ENCODE results near the gene EVX1.

Gene EVX1

DNA sequence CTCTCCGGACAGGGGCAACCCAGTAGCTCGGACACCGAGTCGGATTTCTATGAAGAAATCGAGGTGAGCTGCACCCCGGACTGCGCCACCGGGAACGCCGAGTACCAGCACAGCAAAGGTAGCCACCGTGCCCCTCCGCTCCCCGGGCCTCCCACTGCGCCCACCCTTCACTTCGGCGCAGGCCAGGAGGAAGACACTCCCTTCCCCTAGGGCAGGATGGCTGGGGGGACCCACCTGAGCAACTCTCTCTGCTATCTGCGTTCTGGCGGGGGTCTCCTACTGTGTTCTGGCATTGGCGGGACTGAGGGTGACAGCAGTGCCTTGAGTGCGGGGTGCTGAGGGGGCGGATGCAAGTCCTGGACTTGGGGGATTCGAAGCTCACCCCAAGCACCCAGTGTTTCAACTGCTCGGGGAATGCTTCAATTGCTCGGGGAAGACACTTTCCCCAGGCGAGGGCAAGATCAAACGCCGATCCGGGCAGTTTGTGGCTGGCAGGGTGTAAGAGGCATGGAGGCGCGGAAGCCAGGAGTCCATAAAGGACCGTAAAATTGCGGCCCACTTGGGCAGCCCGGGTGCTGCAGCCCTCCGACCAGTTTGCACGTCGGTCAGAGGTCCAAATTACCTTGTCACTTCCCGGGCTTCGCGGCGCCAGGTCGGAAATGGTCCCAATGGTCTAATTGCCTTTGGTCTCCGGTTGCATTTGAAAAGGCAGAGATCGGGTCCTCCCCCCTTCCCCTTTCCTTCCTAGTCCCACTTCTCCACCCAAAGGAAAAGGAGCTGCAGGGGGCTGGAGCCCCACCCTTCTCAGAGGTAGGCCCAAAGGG is 950 bp downstream of the EVX1 start:
- Mint-ChIP-seq H3K27ac (ENCODE audit: low read depth) (no peak overlapping the region), H3K36me3 (ENCODE audit: insufficient read depth) (peaks cover 9% of the 10 kb centered on the region), H3K4me1 (peaks cover 17% of the 10 kb centered on the region), H3K4me3 (peak overlapping the region; percentile 29), H3K27me3 (peaks cover 89% of the 10 kb centered on the region), H3K9me3 (no peaks in the 10 kb centered on the region)
- no peak for ATAC-seq (replicated peaks; ENCODE audit: extremely low read depth, poor library complexity, severe bottlenecking)
- DNase-seq (ENCODE audit: low spot score in 2 of 2) = no peak

DNA sequence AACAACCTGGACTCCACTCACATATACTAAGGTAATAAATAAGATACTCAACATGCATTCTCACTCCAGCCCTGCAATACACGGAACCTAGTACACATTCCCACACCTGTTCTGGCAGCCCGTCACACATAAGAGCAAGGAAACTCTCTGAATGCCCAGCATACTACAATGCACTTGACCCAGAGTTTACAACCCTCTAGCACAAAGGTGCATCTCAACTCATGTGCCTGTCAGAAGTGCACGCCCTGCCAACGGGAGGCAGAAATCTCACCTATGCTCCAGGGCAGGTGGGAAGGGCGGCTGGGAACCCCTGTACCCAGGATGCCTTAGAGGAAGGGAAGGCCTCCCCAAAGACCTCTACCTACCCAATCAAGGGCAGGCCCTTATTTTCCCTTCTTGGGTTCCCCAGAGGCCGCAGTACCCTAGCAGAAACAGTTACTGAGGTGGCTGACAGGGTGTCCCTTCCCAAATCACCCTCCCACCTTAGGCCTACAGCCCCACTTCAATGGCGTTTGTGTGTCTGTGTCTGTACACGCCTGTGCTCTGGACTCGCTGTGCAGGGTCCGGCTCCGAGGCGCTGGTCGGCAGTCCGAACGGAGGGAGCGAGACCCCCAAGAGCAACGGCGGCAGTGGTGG is 2.0 kb downstream of the EVX1 start:
- Mint-ChIP-seq H3K4me3 (no peak overlapping the region), H3K4me1 (peaks cover 17% of the 10 kb centered on the region), H3K27ac (ENCODE audit: low read depth) (no peak overlapping the region), H3K9me3 (no peaks in the 10 kb centered on the region), H3K36me3 (ENCODE audit: insufficient read depth) (peaks cover 9% of the 10 kb centered on the region), H3K27me3 (peaks cover 91% of the 10 kb centered on the region)
- ATAC-seq (replicated peaks; ENCODE audit: extremely low read depth, poor library complexity, severe bottlenecking) (no peak), DNase-seq (ENCODE audit: low spot score in 2 of 2) (no peak)

DNA sequence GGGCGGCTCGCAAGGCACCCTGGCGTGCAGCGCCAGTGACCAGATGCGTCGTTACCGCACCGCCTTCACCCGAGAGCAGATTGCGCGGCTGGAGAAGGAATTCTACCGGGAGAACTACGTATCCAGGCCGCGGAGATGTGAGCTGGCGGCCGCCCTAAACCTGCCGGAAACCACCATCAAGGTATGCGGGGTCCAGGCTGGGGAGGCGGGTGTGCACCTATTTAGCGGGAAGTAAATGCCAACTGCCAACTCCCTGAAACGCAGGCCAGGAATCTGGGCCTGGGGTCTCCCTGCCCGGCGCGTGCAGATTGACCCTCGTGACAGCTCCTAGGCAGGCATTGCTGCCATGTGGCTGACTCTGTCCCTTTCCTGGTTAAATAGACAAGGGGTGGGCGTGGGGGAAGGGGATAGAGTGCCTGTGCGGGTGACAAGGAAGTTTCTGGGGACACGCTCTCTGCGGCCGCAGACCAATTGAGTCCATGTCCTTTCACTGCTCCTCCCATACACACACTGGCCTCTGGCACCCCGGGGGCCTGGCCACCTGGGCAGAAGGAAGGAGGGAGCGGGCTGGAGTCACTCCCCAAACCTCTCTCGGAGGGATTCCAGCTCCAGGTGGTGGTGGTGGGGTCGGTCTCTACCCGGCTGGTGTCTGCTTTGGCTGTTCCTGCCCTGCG is 2.7 kb downstream of the EVX1 start:
- no peaks in the 10 kb centered on the region for H3K9me3 Mint-ChIP-seq
- H3K4me1 Mint-ChIP-seq = peaks cover 17% of the 10 kb centered on the region
- no peak for DNase-seq (ENCODE audit: low spot score in 2 of 2)
- no peak for ATAC-seq (replicated peaks; ENCODE audit: extremely low read depth, poor library complexity, severe bottlenecking)
- H3K4me3 Mint-ChIP-seq = no peak overlapping the region
- H3K27ac Mint-ChIP-seq (ENCODE audit: low read depth) = no peak overlapping the region
- peaks cover 9% of the 10 kb centered on the region for H3K36me3 Mint-ChIP-seq (ENCODE audit: insufficient read depth)
- H3K27me3 Mint-ChIP-seq = peaks cover 91% of the 10 kb centered on the region

DNA sequence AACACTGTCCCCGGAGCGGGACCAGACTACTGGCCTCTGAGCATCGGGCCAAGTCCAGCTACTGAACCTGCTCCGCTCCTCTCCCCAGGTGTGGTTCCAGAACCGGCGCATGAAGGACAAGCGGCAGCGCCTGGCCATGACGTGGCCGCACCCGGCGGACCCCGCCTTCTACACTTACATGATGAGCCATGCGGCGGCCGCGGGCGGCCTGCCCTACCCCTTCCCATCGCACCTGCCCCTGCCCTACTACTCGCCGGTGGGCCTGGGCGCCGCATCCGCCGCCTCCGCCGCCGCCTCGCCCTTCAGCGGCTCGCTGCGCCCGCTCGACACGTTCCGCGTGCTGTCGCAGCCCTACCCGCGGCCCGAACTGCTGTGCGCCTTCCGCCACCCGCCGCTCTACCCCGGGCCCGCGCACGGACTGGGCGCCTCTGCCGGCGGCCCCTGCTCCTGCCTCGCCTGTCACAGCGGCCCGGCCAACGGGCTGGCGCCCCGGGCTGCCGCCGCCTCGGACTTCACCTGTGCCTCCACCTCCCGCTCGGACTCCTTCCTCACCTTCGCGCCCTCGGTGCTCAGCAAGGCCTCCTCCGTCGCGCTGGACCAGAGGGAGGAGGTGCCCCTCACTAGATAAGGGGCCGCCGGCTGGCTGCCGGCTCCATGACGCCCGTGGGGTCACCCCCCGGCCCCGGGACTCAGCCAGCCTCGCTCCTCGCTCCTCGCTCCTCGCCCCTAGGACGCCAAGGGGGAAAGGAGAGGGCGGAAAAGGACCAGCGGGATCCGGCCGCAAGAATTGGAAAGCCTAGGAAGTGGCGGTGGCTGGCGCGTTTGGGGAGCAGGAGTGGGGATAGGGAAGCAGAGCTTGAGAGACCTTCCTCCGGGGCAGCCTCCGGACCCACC is 3.4 kb downstream of the EVX1 start:
- Mint-ChIP-seq H3K27ac (ENCODE audit: low read depth) (no peak overlapping the region), H3K4me1 (peaks cover 18% of the 10 kb centered on the region), H3K4me3 (no peak overlapping the region), H3K9me3 (no peaks in the 10 kb centered on the region), H3K27me3 (peaks cover 91% of the 10 kb centered on the region), H3K36me3 (ENCODE audit: insufficient read depth) (peaks cover 6% of the 10 kb centered on the region)
- DNase-seq (ENCODE audit: low spot score in 2 of 2) (no peak), ATAC-seq (replicated peaks; ENCODE audit: extremely low read depth, poor library complexity, severe bottlenecking) (no peak)

DNA sequence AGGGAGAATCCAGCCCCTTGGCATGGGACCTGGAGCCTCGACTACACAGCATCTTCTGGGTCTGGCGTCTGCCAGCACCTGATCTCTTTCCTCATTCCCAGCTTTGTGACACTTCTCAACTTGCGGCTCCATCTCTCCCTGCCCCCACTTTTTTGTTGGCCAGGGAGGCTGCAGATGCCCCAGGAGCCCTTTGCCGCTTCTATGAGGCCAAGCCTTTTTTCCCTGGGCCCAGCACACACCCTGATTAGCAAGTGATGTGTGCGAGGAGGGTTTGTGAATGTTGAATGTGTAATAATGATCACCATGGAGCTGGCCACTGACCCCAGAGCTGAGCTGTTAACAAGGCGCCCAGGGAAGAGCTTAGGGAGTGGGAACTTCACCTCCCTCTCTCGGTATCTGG is 4.4 kb downstream of the EVX1 start:
- DNase-seq (ENCODE audit: low spot score in 2 of 2) = no peak
- H3K9me3 Mint-ChIP-seq = no peaks in the 10 kb centered on the region
- no peak overlapping the region for H3K27ac Mint-ChIP-seq (ENCODE audit: low read depth)
- no peak overlapping the region for H3K4me3 Mint-ChIP-seq
- peaks cover 6% of the 10 kb centered on the region for H3K36me3 Mint-ChIP-seq (ENCODE audit: insufficient read depth)
- H3K27me3 Mint-ChIP-seq = peaks cover 91% of the 10 kb centered on the region
- peaks cover 17% of the 10 kb centered on the region for H3K4me1 Mint-ChIP-seq
- ATAC-seq (replicated peaks; ENCODE audit: extremely low read depth, poor library complexity, severe bottlenecking) = no peak

DNA sequence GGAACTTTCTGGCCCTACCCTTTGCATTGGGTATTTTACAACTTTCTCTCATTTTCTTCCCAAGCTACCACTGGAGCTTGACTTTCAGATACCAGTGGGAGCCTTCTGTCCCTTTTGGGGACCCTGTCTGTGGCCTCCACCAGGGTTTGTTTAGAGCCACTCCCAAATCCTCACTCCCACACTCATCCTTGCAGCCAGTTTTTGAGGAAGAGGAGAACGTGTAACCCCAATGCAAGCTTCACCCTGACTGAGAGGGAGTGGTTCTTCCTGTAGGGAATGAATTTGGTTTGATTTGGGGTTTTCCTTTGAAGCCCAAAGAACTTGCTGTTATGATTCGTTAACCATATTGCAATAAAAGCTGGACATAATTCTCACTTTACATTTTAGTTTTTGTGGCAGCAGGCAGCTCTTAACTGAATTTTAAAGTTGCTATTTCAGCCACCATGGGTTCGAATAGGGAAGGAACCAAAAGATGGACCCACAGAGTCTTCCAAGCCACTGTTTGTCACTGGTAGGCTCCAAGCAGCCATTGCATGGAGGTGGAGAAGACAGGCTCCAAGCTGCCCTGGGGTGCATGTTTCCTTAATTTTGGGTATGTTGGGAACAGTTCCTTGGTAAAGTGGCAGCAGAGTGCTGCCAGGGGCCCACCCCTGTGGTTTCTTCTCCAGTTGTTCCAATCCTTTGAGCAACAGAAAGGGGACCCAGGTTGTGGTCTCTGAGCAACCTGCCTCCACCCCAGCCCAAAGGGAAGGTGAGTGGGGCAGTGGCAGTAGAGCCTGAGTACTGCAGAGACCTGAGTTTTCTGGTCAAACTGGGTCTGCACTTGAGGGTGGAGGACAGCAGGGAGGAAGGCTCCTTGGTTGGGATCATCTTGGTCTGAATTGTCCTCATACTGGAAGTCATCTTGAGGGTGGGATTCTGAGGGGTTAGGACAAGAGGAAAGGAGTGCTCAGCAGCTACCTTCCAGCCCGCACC is 5.1 kb downstream of the EVX1 start:
- peaks cover 11% of the 10 kb centered on the region for H3K4me1 Mint-ChIP-seq
- ATAC-seq (replicated peaks; ENCODE audit: extremely low read depth, poor library complexity, severe bottlenecking) (no peak), DNase-seq (ENCODE audit: low spot score in 2 of 2) (no peak)
- H3K4me3 Mint-ChIP-seq = no peak overlapping the region
- peaks cover 6% of the 10 kb centered on the region for H3K36me3 Mint-ChIP-seq (ENCODE audit: insufficient read depth)
- peaks cover 91% of the 10 kb centered on the region for H3K27me3 Mint-ChIP-seq
- H3K27ac Mint-ChIP-seq (ENCODE audit: low read depth) = no peak overlapping the region
- H3K9me3 Mint-ChIP-seq = no peaks in the 10 kb centered on the region

DNA sequence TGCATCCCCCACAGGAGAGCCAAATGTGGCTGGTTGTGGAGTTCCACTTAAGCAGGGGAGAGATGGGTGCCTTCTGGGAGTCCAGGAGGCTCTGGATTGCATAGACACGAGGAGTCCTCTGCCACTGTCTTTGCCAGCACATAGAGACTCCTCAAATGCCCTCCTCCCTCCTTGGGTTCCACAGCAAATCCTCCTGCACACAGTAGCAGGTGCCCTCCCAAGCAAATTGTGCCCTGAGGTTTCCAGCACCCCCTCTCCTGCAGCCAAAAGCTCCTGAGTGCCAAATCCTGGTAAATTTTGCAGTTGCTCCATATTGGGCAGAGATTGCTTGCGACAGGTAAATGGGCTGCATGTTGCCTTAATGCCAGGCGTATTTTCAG is 5.8 kb downstream of the EVX1 start:
- DNase-seq (ENCODE audit: low spot score in 2 of 2) = no peak
- Mint-ChIP-seq H3K36me3 (ENCODE audit: insufficient read depth) (peaks cover 6% of the 10 kb centered on the region), H3K4me3 (no peak overlapping the region), H3K9me3 (no peaks in the 10 kb centered on the region), H3K27ac (ENCODE audit: low read depth) (no peak overlapping the region), H3K27me3 (peaks cover 91% of the 10 kb centered on the region), H3K4me1 (peaks cover 11% of the 10 kb centered on the region)
- ATAC-seq (replicated peaks; ENCODE audit: extremely low read depth, poor library complexity, severe bottlenecking) = no peak

DNA sequence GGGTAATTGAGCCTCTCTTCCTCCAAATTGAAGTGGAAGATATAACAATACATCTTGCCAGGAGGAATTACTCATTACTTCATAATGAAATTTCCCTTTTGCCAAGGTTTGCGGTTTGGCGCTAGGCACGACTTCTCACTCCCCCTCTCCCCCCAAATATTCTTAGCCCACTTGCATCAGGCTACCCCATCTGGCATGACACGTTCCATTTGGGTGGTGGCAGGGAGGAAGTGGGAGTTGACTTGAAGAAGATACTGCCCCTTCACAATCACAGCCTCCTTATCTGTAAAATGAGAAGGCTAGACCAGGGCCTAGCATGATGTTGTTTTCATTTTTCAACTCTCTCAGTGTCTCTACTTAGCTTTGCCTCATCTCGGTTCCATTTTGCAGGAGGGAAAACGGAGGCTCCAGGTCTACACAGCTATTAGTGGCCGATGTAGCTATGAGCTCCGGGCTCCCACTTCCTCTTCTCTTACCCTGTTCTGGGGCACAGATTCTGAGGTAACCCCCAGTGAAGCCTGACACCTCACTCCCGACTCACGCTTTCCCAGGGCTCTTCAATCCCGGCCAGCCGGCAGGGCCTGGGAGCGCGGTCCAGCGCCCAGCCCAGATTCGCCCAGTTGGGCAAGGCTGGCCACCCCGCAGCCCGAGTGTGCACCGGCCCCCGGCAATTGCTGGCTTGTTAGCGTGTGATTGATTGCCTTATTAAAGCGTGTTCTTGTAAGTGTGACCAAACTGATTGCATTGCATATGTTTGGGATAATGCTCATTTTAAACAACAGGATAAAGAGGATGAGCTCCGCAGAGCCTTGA is 6.5 kb downstream of the EVX1 start:
- ATAC-seq (replicated peaks; ENCODE audit: extremely low read depth, poor library complexity, severe bottlenecking) (no peak), DNase-seq (ENCODE audit: low spot score in 2 of 2) (no peak)
- H3K9me3 Mint-ChIP-seq = no peaks in the 10 kb centered on the region
- no peak overlapping the region for H3K4me3 Mint-ChIP-seq
- H3K27me3 Mint-ChIP-seq = peaks cover 91% of the 10 kb centered on the region
- peaks cover 11% of the 10 kb centered on the region for H3K4me1 Mint-ChIP-seq
- no peak overlapping the region for H3K27ac Mint-ChIP-seq (ENCODE audit: low read depth)
- H3K36me3 Mint-ChIP-seq (ENCODE audit: insufficient read depth) = peaks cover 4% of the 10 kb centered on the region

DNA sequence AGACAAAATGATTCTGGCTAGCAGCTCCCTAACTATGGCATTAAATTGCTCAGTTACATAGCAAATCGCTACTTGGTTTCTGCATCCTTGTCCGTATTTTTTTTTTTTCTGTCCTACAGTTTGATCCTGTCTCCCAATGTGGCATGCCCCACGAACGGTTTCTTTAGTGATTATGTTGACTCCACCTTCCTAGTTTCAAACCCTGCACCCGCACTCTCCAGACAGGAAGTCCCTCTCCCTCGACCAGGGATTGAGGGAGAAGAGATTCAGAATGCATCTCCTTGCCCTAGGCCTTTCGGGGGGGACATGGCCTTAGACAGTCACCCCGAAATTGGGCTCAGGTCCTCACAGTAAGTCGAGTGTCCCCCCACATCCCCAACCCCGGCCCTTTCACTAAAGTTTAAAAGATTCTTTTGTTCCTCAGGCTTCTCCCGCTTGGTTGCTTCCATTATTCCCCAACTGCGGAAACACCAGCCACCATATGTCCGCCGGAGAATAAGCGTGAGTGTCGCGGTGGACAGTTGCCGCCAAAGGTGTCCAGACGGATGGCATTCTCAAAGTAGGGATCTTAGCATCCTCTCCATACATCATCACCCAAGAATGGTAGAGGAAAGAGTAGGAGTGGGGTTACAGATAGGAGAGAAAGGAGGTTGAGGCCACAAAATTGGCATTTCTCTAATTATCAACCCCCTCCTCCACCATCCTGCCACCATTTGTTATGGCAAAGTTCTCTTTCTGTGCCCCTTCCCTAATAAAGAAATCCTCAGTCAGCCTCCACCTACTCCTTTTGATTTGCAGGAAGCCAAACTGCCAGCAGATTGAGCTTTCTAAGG is 7.3 kb downstream of the EVX1 start:
- Mint-ChIP-seq H3K27me3 (peaks cover 91% of the 10 kb centered on the region), H3K4me3 (no peak overlapping the region), H3K9me3 (no peaks in the 10 kb centered on the region), H3K4me1 (peaks cover 10% of the 10 kb centered on the region), H3K27ac (ENCODE audit: low read depth) (no peak overlapping the region), H3K36me3 (ENCODE audit: insufficient read depth) (peaks cover 1% of the 10 kb centered on the region)
- DNase-seq (ENCODE audit: low spot score in 2 of 2) = no peak
- no peak for ATAC-seq (replicated peaks; ENCODE audit: extremely low read depth, poor library complexity, severe bottlenecking)

DNA sequence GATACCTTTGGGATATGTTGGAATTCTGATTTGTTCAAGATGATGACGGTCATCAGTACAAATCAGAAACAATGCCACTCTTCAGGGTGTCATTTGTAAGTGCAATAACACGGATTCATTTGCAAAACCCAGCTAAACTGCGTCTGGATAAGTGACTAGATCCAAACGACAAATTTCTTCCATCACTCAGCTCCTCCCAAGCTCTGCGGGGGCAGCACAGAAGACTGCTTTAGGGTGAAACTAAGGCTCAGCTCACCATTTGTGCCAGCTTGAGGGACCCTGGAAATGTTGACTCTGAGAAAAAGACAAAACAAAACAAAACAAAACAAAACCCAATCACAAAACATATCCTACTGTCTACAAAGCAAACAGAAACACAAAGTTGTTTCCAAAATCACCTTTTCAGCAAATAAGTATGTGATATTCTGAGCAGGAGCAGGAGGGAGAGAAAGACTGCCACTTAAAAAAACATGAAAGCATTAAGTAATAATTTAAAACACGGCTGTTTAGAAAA is 8.0 kb downstream of the EVX1 start:
- no peak overlapping the region for H3K27ac Mint-ChIP-seq (ENCODE audit: low read depth)
- peaks cover 1% of the 10 kb centered on the region for H3K36me3 Mint-ChIP-seq (ENCODE audit: insufficient read depth)
- H3K9me3 Mint-ChIP-seq = no peaks in the 10 kb centered on the region
- ATAC-seq (replicated peaks; ENCODE audit: extremely low read depth, poor library complexity, severe bottlenecking) = no peak
- H3K4me1 Mint-ChIP-seq = peaks cover 6% of the 10 kb centered on the region
- peaks cover 88% of the 10 kb centered on the region for H3K27me3 Mint-ChIP-seq
- no peak for DNase-seq (ENCODE audit: low spot score in 2 of 2)
- no peak overlapping the region for H3K4me3 Mint-ChIP-seq
